Measurements from ENCODE around the gene FTSJ1.

- TF ChIP-seq, protein P1, sequence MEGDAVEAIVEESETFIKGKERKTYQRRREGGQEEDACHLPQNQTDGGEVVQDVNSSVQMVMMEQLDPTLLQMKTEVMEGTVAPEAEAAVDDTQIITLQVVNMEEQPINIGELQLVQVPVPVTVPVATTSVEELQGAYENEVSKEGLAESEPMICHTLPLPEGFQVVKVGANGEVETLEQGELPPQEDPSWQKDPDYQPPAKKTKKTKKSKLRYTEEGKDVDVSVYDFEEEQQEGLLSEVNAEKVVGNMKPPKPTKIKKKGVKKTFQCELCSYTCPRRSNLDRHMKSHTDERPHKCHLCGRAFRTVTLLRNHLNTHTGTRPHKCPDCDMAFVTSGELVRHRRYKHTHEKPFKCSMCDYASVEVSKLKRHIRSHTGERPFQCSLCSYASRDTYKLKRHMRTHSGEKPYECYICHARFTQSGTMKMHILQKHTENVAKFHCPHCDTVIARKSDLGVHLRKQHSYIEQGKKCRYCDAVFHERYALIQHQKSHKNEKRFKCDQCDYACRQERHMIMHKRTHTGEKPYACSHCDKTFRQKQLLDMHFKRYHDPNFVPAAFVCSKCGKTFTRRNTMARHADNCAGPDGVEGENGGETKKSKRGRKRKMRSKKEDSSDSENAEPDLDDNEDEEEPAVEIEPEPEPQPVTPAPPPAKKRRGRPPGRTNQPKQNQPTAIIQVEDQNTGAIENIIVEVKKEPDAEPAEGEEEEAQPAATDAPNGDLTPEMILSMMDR (IDR thresholded peaks at IDR 0.05), result no peak
- no peak for TF ChIP-seq EZH2phosphoT487 (IDR thresholded peaks at IDR 0.05)
Measured at GRCh38 chrX:48492293-48492910, 16.4 kb downstream of the FTSJ1 start.

Measured in neural progenitor cell (in vitro differentiated cells).